Measurements from ENCODE around the gene LDLRAD1.

DNA sequence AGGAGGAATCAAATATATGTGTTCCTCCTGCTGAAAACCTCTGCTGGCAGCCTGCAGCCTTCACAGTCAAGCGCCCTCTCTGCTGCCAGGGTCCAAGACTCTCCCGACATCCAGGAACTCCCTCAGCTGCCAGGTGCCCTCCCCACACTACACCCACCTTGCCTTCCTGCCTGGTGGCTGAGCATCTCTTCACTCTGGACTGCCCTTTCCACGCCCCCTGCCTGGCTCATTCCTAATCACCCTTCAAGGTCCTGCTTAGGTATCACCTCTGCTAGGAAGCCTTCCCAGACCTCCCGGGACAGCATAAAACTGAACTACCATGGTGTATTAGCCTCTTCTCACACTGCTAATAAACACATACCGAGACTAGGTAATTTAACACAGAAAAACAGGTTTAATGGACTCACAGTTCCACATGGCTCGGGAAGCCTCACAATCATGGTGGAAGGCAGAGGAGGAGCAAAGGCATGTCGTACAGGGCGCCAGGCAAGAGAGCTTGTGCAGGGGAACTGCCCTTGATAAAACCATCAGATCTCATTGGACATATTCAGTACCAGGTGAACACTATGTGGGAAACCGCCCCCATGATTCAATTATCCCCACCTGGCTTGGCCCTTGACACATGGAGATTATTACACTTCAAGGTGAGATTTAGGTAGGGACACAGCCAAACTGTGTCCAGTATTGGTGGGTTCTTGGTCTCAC lies 15.3 kb downstream of the LDLRAD1 start:
- TF ChIP-seq POLR2A (IDR thresholded peaks at IDR 0.05) = no peak
- TF ChIP-seq, protein P1, sequence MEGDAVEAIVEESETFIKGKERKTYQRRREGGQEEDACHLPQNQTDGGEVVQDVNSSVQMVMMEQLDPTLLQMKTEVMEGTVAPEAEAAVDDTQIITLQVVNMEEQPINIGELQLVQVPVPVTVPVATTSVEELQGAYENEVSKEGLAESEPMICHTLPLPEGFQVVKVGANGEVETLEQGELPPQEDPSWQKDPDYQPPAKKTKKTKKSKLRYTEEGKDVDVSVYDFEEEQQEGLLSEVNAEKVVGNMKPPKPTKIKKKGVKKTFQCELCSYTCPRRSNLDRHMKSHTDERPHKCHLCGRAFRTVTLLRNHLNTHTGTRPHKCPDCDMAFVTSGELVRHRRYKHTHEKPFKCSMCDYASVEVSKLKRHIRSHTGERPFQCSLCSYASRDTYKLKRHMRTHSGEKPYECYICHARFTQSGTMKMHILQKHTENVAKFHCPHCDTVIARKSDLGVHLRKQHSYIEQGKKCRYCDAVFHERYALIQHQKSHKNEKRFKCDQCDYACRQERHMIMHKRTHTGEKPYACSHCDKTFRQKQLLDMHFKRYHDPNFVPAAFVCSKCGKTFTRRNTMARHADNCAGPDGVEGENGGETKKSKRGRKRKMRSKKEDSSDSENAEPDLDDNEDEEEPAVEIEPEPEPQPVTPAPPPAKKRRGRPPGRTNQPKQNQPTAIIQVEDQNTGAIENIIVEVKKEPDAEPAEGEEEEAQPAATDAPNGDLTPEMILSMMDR (IDR thresholded peaks at IDR 0.05) = no peak

Measured in testis (tissue), 2 donors.